ENCODE measurements around the gene ZNF76. TPM values are rescaled to one million over a fixed set of nuclear protein-coding genes. Genes with fewer than 3 reads are reported as not detected.

ZNF76 gene
- total RNA-seq, 1 experiment from 2014 or later = 39.9 TPM

- Histone ChIP-seq H3K79me2 (ENCODE audit: low read depth) (no peaks in the 10 kb centered on the region), H3F3A (ENCODE audit: insufficient read depth, low read depth) (peaks cover 11% of the 10 kb centered on the region), H3K9me2 (ENCODE audit: insufficient read depth) (no peaks in the 10 kb centered on the region), H3K36me3 (ENCODE audit: low read depth) (no peaks in the 10 kb centered on the region), H3K9me3 (ENCODE audit: insufficient read depth, low read depth) (no peaks in the 10 kb centered on the region), H3K4me1 (replicated peaks; ENCODE audit: insufficient read depth) (peaks cover 20% of the 10 kb centered on the region), H4K20me1 (ENCODE audit: insufficient read depth) (no peaks in the 10 kb centered on the region), H3K4me3 (no peak overlapping the region), H3K27me3 (ENCODE audit: insufficient read depth, low read depth) (no peaks in the 10 kb centered on the region), H3K4me2 (no peak overlapping the region), H3K27ac (no peak overlapping the region), H2AFZ (no peak overlapping the region)
- DNase-seq = no peak
- CTCF ChIA-PET = no interaction called here
- TF ChIP-seq CTCF (conservative IDR thresholded peaks at IDR 0.05) (no peak), EZH2 (IDR thresholded peaks at IDR 0.05; ENCODE audit: low read depth) (no peak)
- BruUV-seq (replicated peaks) = no TSS peak
- POLR2A ChIA-PET (ENCODE audit: unreplicated experiment) = no interaction called here
- intact Hi-C loops (cut with micrococcal nuclease; ENCODE audit: unreplicated experiment) = loop anchor here (5.0 kb wide), 1 partner anchor 717 kb away; no protein-coding TSS in a partner anchor
Measured at GRCh38 chr6:35244551-35244950, 15.0 kb upstream of the ZNF76 start.

GRCh38 chr6:35247642-35248231, 11.8 kb upstream of the ZNF76 start:
- Histone ChIP-seq H3K79me2 (ENCODE audit: low read depth) (no peaks in the 10 kb centered on the region), H3K4me2 (no peak overlapping the region), H2AFZ (no peak overlapping the region), H3K4me1 (replicated peaks; ENCODE audit: insufficient read depth) (peaks cover 4% of the 10 kb centered on the region; the same call in 1 of the 2 replicates), H3F3A (ENCODE audit: insufficient read depth, low read depth) (no peaks in the 10 kb centered on the region), H3K9me2 (ENCODE audit: insufficient read depth) (no peaks in the 10 kb centered on the region), H3K9me3 (ENCODE audit: insufficient read depth, low read depth) (no peaks in the 10 kb centered on the region), H3K36me3 (ENCODE audit: low read depth) (no peaks in the 10 kb centered on the region), H3K27ac (no peak overlapping the region), H3K4me3 (no peak overlapping the region), H4K20me1 (ENCODE audit: insufficient read depth) (no peaks in the 10 kb centered on the region), H3K27me3 (ENCODE audit: insufficient read depth, low read depth) (no peaks in the 10 kb centered on the region)
- no peak for DNase-seq
- ChIA-PET POLR2A (ENCODE audit: unreplicated experiment) (no interaction called here), CTCF (no interaction called here)
- TF ChIP-seq CTCF (conservative IDR thresholded peaks at IDR 0.05) (no peak), EZH2 (IDR thresholded peaks at IDR 0.05; ENCODE audit: low read depth) (no peak)
- no TSS peak for BruUV-seq (replicated peaks)
- intact Hi-C loops (cut with micrococcal nuclease; ENCODE audit: unreplicated experiment) = no loop called here

GRCh38 chr6:35248300-35248699, 11.2 kb upstream of the ZNF76 start:
- ChIA-PET CTCF (no interaction called here), POLR2A (ENCODE audit: unreplicated experiment) (no interaction called here)
- no TSS peak for BruUV-seq (replicated peaks)
- Histone ChIP-seq H3K4me3 (no peak overlapping the region), H3K36me3 (ENCODE audit: low read depth) (no peaks in the 10 kb centered on the region), H4K20me1 (ENCODE audit: insufficient read depth) (no peaks in the 10 kb centered on the region), H3F3A (ENCODE audit: insufficient read depth, low read depth) (no peaks in the 10 kb centered on the region), H2AFZ (no peak overlapping the region), H3K27ac (no peak overlapping the region), H3K27me3 (ENCODE audit: insufficient read depth, low read depth) (no peaks in the 10 kb centered on the region), H3K79me2 (ENCODE audit: low read depth) (no peaks in the 10 kb centered on the region), H3K4me1 (replicated peaks; ENCODE audit: insufficient read depth) (no peaks in the 10 kb centered on the region), H3K9me2 (ENCODE audit: insufficient read depth) (no peaks in the 10 kb centered on the region), H3K4me2 (no peak overlapping the region), H3K9me3 (ENCODE audit: insufficient read depth, low read depth) (no peaks in the 10 kb centered on the region)
- intact Hi-C loops (cut with micrococcal nuclease; ENCODE audit: unreplicated experiment) = no loop called here
- TF ChIP-seq EZH2 (IDR thresholded peaks at IDR 0.05; ENCODE audit: low read depth) = no peak
- no peak for TF ChIP-seq CTCF (conservative IDR thresholded peaks at IDR 0.05)
- no peak for DNase-seq
